Measurements from ENCODE around the gene MB. TPM values are rescaled to one million over a fixed set of nuclear protein-coding genes. Genes with fewer than 3 reads are reported as not detected.

Gene MB
- total RNA-seq, 3 donors from 2014 or later, result 2.1 to 17.2 (median 13.4) TPM

- no peak for TF ChIP-seq CTCF (IDR thresholded peaks at IDR 0.05)
- intact Hi-C loops (cut with DNase I, micrococcal nuclease), result no loop called here
- H3K4me3 ChIP-seq, result no peak overlapping the region
- H3K9me3 ChIP-seq, result no peaks in the 10 kb centered on the region
- ATAC-seq, result no peak
- DNase-seq, result no peak
- no peaks in the 10 kb centered on the region for H3K36me3 ChIP-seq (ENCODE audit: low read depth)
- H3K4me1 ChIP-seq (ENCODE audit: low read depth), result no peaks in the 10 kb centered on the region
Observed at GRCh38 chr22:35561796-35562526, 55.2 kb downstream of the MB start.

GRCh38 chr22:35560824-35561223 lies 56.3 kb downstream of the MB start:
- ATAC-seq, result no peak
- Histone ChIP-seq H3K4me1 (ENCODE audit: low read depth) (no peaks in the 10 kb centered on the region), H3K4me3 (no peak overlapping the region), H3K9me3 (no peaks in the 10 kb centered on the region), H3K36me3 (ENCODE audit: low read depth) (no peaks in the 10 kb centered on the region)
- no peak for DNase-seq
- TF ChIP-seq CTCF (IDR thresholded peaks at IDR 0.05), result no peak
- intact Hi-C loops (cut with DNase I, micrococcal nuclease), result no loop called here

GRCh38 chr22:35560366-35560765 lies 56.8 kb downstream of the MB start:
- Histone ChIP-seq H3K9me3 (no peaks in the 10 kb centered on the region), H3K36me3 (ENCODE audit: low read depth) (no peaks in the 10 kb centered on the region), H3K4me1 (ENCODE audit: low read depth) (no peaks in the 10 kb centered on the region), H3K4me3 (no peak overlapping the region)
- intact Hi-C loops (cut with DNase I, micrococcal nuclease), result no loop called here
- DNase-seq, result no peak
- TF ChIP-seq CTCF (IDR thresholded peaks at IDR 0.05), result no peak
- no peak for ATAC-seq

- TF ChIP-seq CTCF (IDR thresholded peaks at IDR 0.05), result no peak
- H3K9me3 ChIP-seq, result no peaks in the 10 kb centered on the region
- DNase-seq (no peak), ATAC-seq (no peak)
- intact Hi-C loops (cut with DNase I, micrococcal nuclease), result no loop called here
- H3K4me1 ChIP-seq (ENCODE audit: low read depth), result no peaks in the 10 kb centered on the region
- H3K36me3 ChIP-seq (ENCODE audit: low read depth), result no peaks in the 10 kb centered on the region
- no peak overlapping the region for H3K4me3 ChIP-seq
Observed at GRCh38 chr22:35559354-35560005, 57.6 kb downstream of the MB start.

- no peaks in the 10 kb centered on the region for H3K4me1 ChIP-seq (ENCODE audit: low read depth)
- no peak for TF ChIP-seq CTCF (IDR thresholded peaks at IDR 0.05)
- ATAC-seq (no peak), DNase-seq (no peak)
- H3K9me3 ChIP-seq, result no peaks in the 10 kb centered on the region
- no peak overlapping the region for H3K4me3 ChIP-seq
- intact Hi-C loops (cut with DNase I, micrococcal nuclease), result no loop called here
- no peaks in the 10 kb centered on the region for H3K36me3 ChIP-seq (ENCODE audit: low read depth)
Observed at GRCh38 chr22:35558719-35559118, 58.4 kb downstream of the MB start.

Measured in mucosa of descending colon (tissue), 3 donors.